A549 (cell line): ENCODE measurements around the gene ST8SIA4. TPM values are rescaled to one million over a fixed set of nuclear protein-coding genes. Genes with fewer than 3 reads are reported as not detected.
A peak's percentile ranks its signal among the peaks of the same experiment; 100 is the strongest.

Experiments used
- ATAC-seq, 2 experiments: fragments of 200-7000 bp in 1 of 2; fragments of >200 bp in 1 of 2; cut with Nextera tagmentation in 1 of 2; cut with Tn5 transposase in 1 of 2; 3 replicates each; pipeline versions ENCODE4 v1.8.0 to v1.9.1; 2018 to 2020; ENCODE audit warnings: mild to moderate bottlenecking in 1 of 2, moderate library complexity in 1 of 2
- CTCF ChIA-PET: fragments of 300-600 bp; sonication (Branson Sonifier 250); formaldehyde crosslinking; extraction: SDS; loops from one replicate; lab custom pipeline; 2021; ENCODE audit warnings: antibody characterized with exemption, inconsistent platforms; lab: Yijun Ruan, JAX
- POLR2A ChIA-PET: fragments of 350-600 bp; formaldehyde crosslinking; extraction: SDS; loops from one replicate; lab custom pipeline; 2021; ENCODE audit warnings: antibody characterized with exemption, inconsistent platforms; lab: Yijun Ruan, JAX
- DNase-seq, 2 experiments: peaks; one replicate each; pipeline versions ENCODE4 v3.0.0 to v3.0.0-alpha.2; 2011 to 2016; ENCODE audit warnings: low read depth in 1 of 2, low spot score in 1 of 2
- FAIRE-seq: peaks from 2 replicates; lab custom pipeline; 2011; peaks lifted over from hg19 to GRCh38; lab: Jason Lieb, UNC
- H3K27ac ChIP-seq, 2 experiments: fragments of >200 bp; sonication (Bioruptor Twin); formaldehyde crosslinking; 3 replicates each; pipeline ENCODE4 v1.5.1; 2016 to 2017
- H3K4me1 ChIP-seq: fragments of >200 bp; sonication (Bioruptor Twin); formaldehyde crosslinking; 3 replicates; pipeline ENCODE4 v1.6.1; 2016
- H3K4me2 ChIP-seq: fragments of >200 bp; sonication (Bioruptor Twin); formaldehyde crosslinking; 3 replicates; pipeline ENCODE4 v1.6.1; 2016
- H3K4me3 ChIP-seq: fragments of >200 bp; sonication (Bioruptor Twin); formaldehyde crosslinking; 3 replicates; pipeline ENCODE4 v1.5.1; 2016
- H3K9me3 ChIP-seq: fragments of >200 bp; sonication (Bioruptor Twin); formaldehyde crosslinking; 3 replicates; pipeline ENCODE4 v1.6.1; 2016
- BHLHE40 ChIP-seq: IDR thresholded peaks from 2 replicates; pipeline ENCODE4 v1.6.1; 2012; ENCODE audit warnings: low read depth, low read length, inconsistent platforms
- CEBPB ChIP-seq, 2 experiments: fragments of >200 bp in 1 of 2; sonication (Bioruptor Twin) in 1 of 2; formaldehyde crosslinking in 1 of 2; IDR thresholded peaks; 2 replicates each; pipeline ENCODE4 v1.6.1; 2012 to 2016
- CHD2 ChIP-seq: fragments of 150-350 bp; IDR thresholded peaks from 2 replicates; pipeline ENCODE4 v1.6.1; 2014; ENCODE audit warnings: low read length; ENCODE audit not compliant: partially characterized antibody
- E2F6 ChIP-seq: IDR thresholded peaks from 2 replicates; pipeline ENCODE4 v1.6.1; 2012; ENCODE audit warnings: low read depth, borderline replicate concordance
- EHMT2 ChIP-seq: fragments of 200-600 bp; sonication (generic); IDR thresholded peaks from 2 replicates; pipeline ENCODE4 v1.6.1; 2016; ENCODE audit warnings: antibody characterized with exemption, low read depth, mild to moderate bottlenecking, moderate library complexity
- ELK1 ChIP-seq: fragments of 150-350 bp; IDR thresholded peaks from 2 replicates; pipeline ENCODE4 v1.6.1; 2014; ENCODE audit warnings: low read depth, mild to moderate bottlenecking, low read length
- FOSB ChIP-seq: fragments of 250-450 bp; sonication (Bioruptor Pico); IDR thresholded peaks from 2 replicates; pipeline ENCODE4 v1.5.0; 2020; ENCODE audit warnings: mild to moderate bottlenecking, moderate library complexity
- FOSL2 ChIP-seq, 2 experiments: fragments of 450-650 bp in 1 of 2; fragments of >200 bp in 1 of 2; sonication (Bioruptor Twin) in 1 of 2; formaldehyde crosslinking; IDR thresholded peaks; 2 replicates each; pipeline versions ENCODE4 v1.5.0 to v1.6.1; 2016 to 2020; ENCODE audit warnings: mild to moderate bottlenecking in 1 of 2, moderate library complexity in 1 of 2
- GATA3 ChIP-seq: IDR thresholded peaks from 2 replicates; pipeline ENCODE4 v1.6.1; 2012; ENCODE audit warnings: borderline replicate concordance
- HES2 ChIP-seq: fragments of >200 bp; sonication (Bioruptor Twin); formaldehyde crosslinking; IDR thresholded peaks from 2 replicates; pipeline ENCODE4 v1.6.1; 2016
- HEYL ChIP-seq: fragments of 250-450 bp; sonication (Bioruptor Pico); IDR thresholded peaks from 2 replicates; pipeline ENCODE4 v1.8.0; 2021; ENCODE audit warnings: mild to moderate bottlenecking, moderate library complexity
- HOXA7 ChIP-seq: fragments of 250-450 bp; sonication (Bioruptor Pico); IDR thresholded peaks from 2 replicates; pipeline ENCODE4 v1.5.0; 2020; ENCODE audit warnings: mild to moderate bottlenecking, moderate library complexity
- HOXB13 ChIP-seq: fragments of 250-450 bp; sonication (Bioruptor Pico); IDR thresholded peaks from 2 replicates; pipeline ENCODE4 v1.5.0; 2020; ENCODE audit warnings: low read depth, mild to moderate bottlenecking, moderate library complexity
- JUN ChIP-seq, 2 experiments: fragments of >200 bp; sonication (Bioruptor Twin); formaldehyde crosslinking; IDR thresholded peaks; 2 replicates in 1 of 2; 3 replicates in 1 of 2; pipeline ENCODE4 v1.6.1; 2016 to 2017
- MAFK ChIP-seq: fragments of 450-650 bp; IDR thresholded peaks from 2 replicates; pipeline ENCODE4 v1.6.1; 2014; ENCODE audit not compliant: partially characterized antibody
- MAX ChIP-seq: IDR thresholded peaks from 2 replicates; pipeline ENCODE4 v1.6.1; 2012
- MAZ ChIP-seq: fragments of 150-350 bp; IDR thresholded peaks from 2 replicates; pipeline ENCODE4 v1.6.1; 2014; ENCODE audit warnings: antibody characterized with exemption, low read depth, low read length, borderline replicate concordance
- MYC ChIP-seq: IDR thresholded peaks from 2 replicates; pipeline ENCODE4 v1.6.1; 2012; ENCODE audit warnings: mild to moderate bottlenecking, inconsistent platforms, low read length, improper control_type of control experiment, borderline replicate concordance
- NFE2L2 ChIP-seq: fragments of 150-350 bp; conservative IDR thresholded peaks from 2 replicates; pipeline ENCODE4 v1.6.1; 2014; ENCODE audit warnings: low read length
- NR3C1 ChIP-seq: fragments of >200 bp; sonication (Bioruptor Twin); formaldehyde crosslinking; IDR thresholded peaks from 3 replicates; pipeline ENCODE4 v1.6.1; 2017
- PHF8 ChIP-seq: fragments of 200-600 bp; sonication (generic); IDR thresholded peaks from 2 replicates; pipeline ENCODE4 v1.6.1; 2016; ENCODE audit warnings: low read depth, mild to moderate bottlenecking, antibody characterized with exemption, moderate library complexity, borderline replicate concordance
- POLR2AphosphoS2 ChIP-seq: conservative IDR thresholded peaks from 2 replicates; pipeline ENCODE4 v1.6.1; 2012; ENCODE audit warnings: low read length, improper control_type of control experiment, inconsistent platforms
- RARB ChIP-seq: fragments of 250-450 bp; sonication (Bioruptor Pico); IDR thresholded peaks from 2 replicates; pipeline ENCODE4 v1.8.0; 2021; ENCODE audit warnings: mild to moderate bottlenecking, moderate library complexity
- RCOR1 ChIP-seq: fragments of 150-350 bp; IDR thresholded peaks from 2 replicates; pipeline ENCODE4 v1.6.1; 2014; ENCODE audit warnings: antibody characterized with exemption, low read length, low read depth
- RFX5 ChIP-seq: fragments of 450-650 bp; IDR thresholded peaks from 2 replicates; pipeline ENCODE4 v1.7.1; 2014; ENCODE audit warnings: antibody characterized with exemption, mild to moderate bottlenecking, moderate library complexity
- RNF2 ChIP-seq: fragments of 200-600 bp; sonication (generic); IDR thresholded peaks from 2 replicates; pipeline ENCODE4 v1.6.1; 2016; ENCODE audit warnings: low read depth, mild to moderate bottlenecking, antibody characterized with exemption, moderate library complexity, borderline replicate concordance
- SMC3 ChIP-seq: fragments of >200 bp; sonication (Bioruptor Twin); formaldehyde crosslinking; IDR thresholded peaks from 3 replicates; pipeline ENCODE4 v1.6.1; 2018; ENCODE audit warnings: inconsistent platforms
- TFCP2L1 ChIP-seq: fragments of 250-450 bp; sonication (Bioruptor Pico); IDR thresholded peaks from 2 replicates; pipeline ENCODE4 v1.5.0; 2021; ENCODE audit warnings: mild to moderate bottlenecking
- TP53 ChIP-seq: fragments of 250-450 bp; sonication (Bioruptor Pico); IDR thresholded peaks from 2 replicates; pipeline ENCODE4 v1.5.0; 2021; ENCODE audit warnings: mild to moderate bottlenecking, moderate library complexity
- USF2 ChIP-seq: fragments of 450-650 bp; IDR thresholded peaks from 2 replicates; pipeline ENCODE4 v1.6.1; 2014; ENCODE audit warnings: antibody characterized with exemption
- ZFP36 ChIP-seq: fragments of 450-650 bp; IDR thresholded peaks from 2 replicates; pipeline ENCODE4 v1.6.1; 2014; ENCODE audit warnings: borderline replicate concordance; ENCODE audit not compliant: partially characterized antibody
- WGBS: methylation state at CpG from one replicate; pipeline ENCODE4 v1.1.6; 2017; ENCODE audit errors: missing lambda C conversion rate; 5-methylcytosine and 5-hydroxymethylcytosine counted together
- polyA plus RNA-seq, 4 experiments: library from polyadenylated mRNA; depleted of rRNA in 3 of 4; stranded (reverse); fragments of >200 nt; fragmentation: RNase III in 1 of 4; extraction: RNeasy Plus Mini Kit Qiagen cat#74134 plus additional on column Dnase treatment in 1 of 4; gene quantifications; 2 replicates in 3 of 4; 3 replicates in 1 of 4; pipeline ENCODE4 v1.2.3, GENCODE V29; 2011 to 2017

Gene ST8SIA4
- polyA plus RNA-seq, 2 of the 4 experiments (the other 2 are of a cell fraction) = 0.85 to 7.1 TPM

- no peak for TF ChIP-seq TP53 (CRISPR knock-in tag)
- TF ChIP-seq RFX5 = no peak
- no peak for TF ChIP-seq HOXA7 (CRISPR knock-in tag)
- no peak for TF ChIP-seq ZFP36
- TF ChIP-seq FOSB (CRISPR knock-in tag) = no peak
- TF ChIP-seq NFE2L2 = no peak
- TF ChIP-seq, all 56 proteins: peak for 0
These were observed 62.3 kb downstream of the ST8SIA4 start (continued) for GRCh38 chr5:100840789-100841188.

GRCh38 chr5:100840370-100840769 lies 62.7 kb downstream of the ST8SIA4 start:
- WGBS = 2% methylated on average over 2 of the region's 2 CpGs
- ATAC-seq = peak; percentile 83 to 86
- TF ChIP-seq CEBPB (IDR thresholded peaks at IDR 0.05) (peak; percentile 72 to 84; a peak in 3 of 4 replicates), JUN (IDR thresholded peaks at IDR 0.05) (no peak), NFE2L2 (no peak), RARB (no peak), FOSL2 (IDR thresholded peaks at IDR 0.05) (no peak; the same call in 1 of the 2 replicates), FOSL2 (CRISPR knock-in tag; IDR thresholded peaks at IDR 0.05) (peak; percentile 48), EHMT2 (no peak), USF2 (no peak), NR3C1 (no peak)
- no peak overlapping the region for H3K4me3 ChIP-seq
- H3K4me1 ChIP-seq = peaks cover 43% of the 10 kb centered on the region
- peak overlapping the region; percentile 39 to 61; a peak in 4 of 6 replicates for H3K27ac ChIP-seq
- CTCF ChIA-PET = interaction anchor here (1.0 to 1.2 kb wide), 2 partner anchors 12 to 47 kb away, joined by 3 read pairs; no protein-coding TSS in a partner anchor
- no peaks in the 10 kb centered on the region for H3K9me3 ChIP-seq
- DNase-seq = peak in 1 of 2 experiments; percentile 55
- no peak for FAIRE-seq
- H3K4me2 ChIP-seq = peak overlapping the region; percentile 68
- POLR2A ChIA-PET = no interaction called here

- ATAC-seq (no peak), DNase-seq (no peak), FAIRE-seq (no peak)
- peaks cover 43% of the 10 kb centered on the region for H3K4me1 ChIP-seq
- CTCF ChIA-PET = no interaction called here
- H3K9me3 ChIP-seq = no peaks in the 10 kb centered on the region
- POLR2A ChIA-PET = no interaction called here
- no peak overlapping the region for H3K4me3 ChIP-seq
- 83% methylated on average over 2 of the region's 2 CpGs for WGBS
- no peak overlapping the region for H3K27ac ChIP-seq
- TF ChIP-seq SMC3 (no peak), HES2 (no peak), RCOR1 (no peak), EHMT2 (no peak), POLR2AphosphoS2 (no peak), HOXB13 (CRISPR knock-in tag) (no peak), MAX (no peak), CHD2 (no peak), GATA3 (no peak), TFCP2L1 (no peak), MAFK (no peak), FOSL2 (IDR thresholded peaks at IDR 0.05) (no peak), FOSL2 (CRISPR knock-in tag; IDR thresholded peaks at IDR 0.05) (no peak), BHLHE40 (no peak), PHF8 (no peak), MAZ (no peak), ELK1 (no peak), RNF2 (no peak), MYC (no peak), HEYL (CRISPR knock-in tag) (no peak), E2F6 (no peak)
- H3K4me2 ChIP-seq = peak overlapping the region; percentile 24; the same call in 1 of the 3 replicates
These were observed 65.0 kb downstream of the ST8SIA4 start for GRCh38 chr5:100838048-100838473.
